Germinal center (tissue), 1 donor: ENCODE data around the gene PUDP.
"Not testable (repeated sequence)": the region's sequence is repeated elsewhere in the genome, so short reads cannot be mapped to it uniquely, and the experiment has no call there.

ENCODE experiments used
- DNase-seq: peaks from one replicate; pipeline ENCODE4 v3.0.0; 2012; ENCODE audit warnings: mixed read lengths, low spot score

PUDP gene

GRCh38 chrX:7072856-7073255 lies 75.1 kb downstream of the PUDP start:
- no peak for DNase-seq

GRCh38 chrX:7071390-7071789 lies 76.6 kb downstream of the PUDP start:
- no peak for DNase-seq

- no peak for DNase-seq
Measured at GRCh38 chrX:7069556-7069955, 78.4 kb downstream of the PUDP start.

GRCh38 chrX:7068939-7069367 lies 79.0 kb downstream of the PUDP start:
- DNase-seq = no peak

- DNase-seq = no peak
Measured at GRCh38 chrX:7067256-7067655, 80.7 kb downstream of the PUDP start.

- no peak for DNase-seq
Measured at GRCh38 chrX:7065473-7065872, 82.5 kb downstream of the PUDP start.

- no peak for DNase-seq
Measured at GRCh38 chrX:7062903-7063302, 85.0 kb downstream of the PUDP start.

GRCh38 chrX:7062276-7062675 lies 85.7 kb downstream of the PUDP start:
- DNase-seq = no peak

- no peak for DNase-seq
Measured at GRCh38 chrX:7061429-7061828, 86.5 kb downstream of the PUDP start.

GRCh38 chrX:7060444-7060843 lies 87.5 kb downstream of the PUDP start:
- DNase-seq = no peak

GRCh38 chrX:7059859-7060258 lies 88.1 kb downstream of the PUDP start:
- no peak for DNase-seq

GRCh38 chrX:7059214-7059838 lies 88.6 kb downstream of the PUDP start:
- DNase-seq = peak; percentile 16

- DNase-seq = no peak
Measured at GRCh38 chrX:7055386-7056137, 92.4 kb downstream of the PUDP start.

- DNase-seq = no peak
Measured at GRCh38 chrX:7054219-7055216, 93.4 kb downstream of the PUDP start.

GRCh38 chrX:7052541-7052940 lies 95.4 kb downstream of the PUDP start:
- no peak for DNase-seq

- DNase-seq = no peak
Measured at GRCh38 chrX:7050271-7050670, 97.7 kb downstream of the PUDP start.

GRCh38 chrX:7047951-7048350 lies 100.0 kb downstream of the PUDP start:
- no peak for DNase-seq

- DNase-seq = no peak
Measured at GRCh38 chrX:7045238-7045955, 102.6 kb downstream of the PUDP start.

- not testable (repeated sequence) for DNase-seq
Measured at GRCh38 chrX:7043796-7044433, 104.0 kb downstream of the PUDP start.

- no peak for DNase-seq
Measured at GRCh38 chrX:7028246-7028645, 119.7 kb downstream of the PUDP start.

- DNase-seq = no peak
Measured at GRCh38 chrX:7027071-7027470, 120.9 kb downstream of the PUDP start.
